ENCODE measurements around the gene MTRF1. TPM values are rescaled to one million over a fixed set of nuclear protein-coding genes. Genes with fewer than 3 reads are reported as not detected.

MTRF1 gene
- total and polyA plus RNA-seq, 2 of the 4 experiments (the other 2 are of a cell fraction): 9.7 to 12.4 TPM

- TF ChIP-seq BHLHE40 (IDR thresholded peaks at IDR 0.05; ENCODE audit: low read depth, low read length) (peak; percentile 87), FOS (IDR thresholded peaks at IDR 0.05; ENCODE audit: low read depth, low read length) (no peak), MAFK (IDR thresholded peaks at IDR 0.05; ENCODE audit: low read depth, low read length) (no peak), MAZ (IDR thresholded peaks at IDR 0.05; ENCODE audit: borderline replicate concordance, low read depth, low read length) (peak; percentile 83; the same call in 1 of the 2 replicates)
These were observed at the start of gene MTRF1 (continued) for GRCh38 chr13:41263261-41263971.

GRCh38 chr13:41313117-41313516 is 49.7 kb upstream of the MTRF1 start:
- no peaks in the 10 kb centered on the region for H3K27me3 ChIP-seq (ENCODE audit: control insufficient read depth, insufficient read depth, low read length)
- no peak overlapping the region for H2BK20ac ChIP-seq (ENCODE audit: low read depth, low read length)
- in situ Hi-C loops (cut with MboI; ENCODE audit: low sequenced_read_pairs) (loop anchor here (25.0 kb wide), 1 partner anchor 226 kb away; no protein-coding TSS in a partner anchor), intact Hi-C loops (cut with micrococcal nuclease) (loop anchor here (1.0 to 5.0 kb wide), 2 partner anchors 89 to 251 kb away; partner anchors contain the start of gene WBP4), dilution Hi-C loops (cut with HindIII; ENCODE audit: low sequenced_read_pairs, unreplicated experiment) (no loop called here)
- H2BK5ac ChIP-seq (ENCODE audit: low read depth, low read length, poor library complexity, severe bottlenecking): no peak overlapping the region
- no peak overlapping the region for H2AFZ ChIP-seq (replicated peaks; ENCODE audit: low read length, poor library complexity)
- H2BK15ac ChIP-seq (ENCODE audit: low read depth, low read length): no peak overlapping the region
- DNase-seq: no peak
- peak overlapping the region; percentile 23; the same call in 1 of the 2 replicates for H3K4me3 ChIP-seq (ENCODE audit: insufficient read depth, low read depth, low read length)
- H3K4me1 ChIP-seq (ENCODE audit: control insufficient read depth, insufficient read depth, low read length): peaks cover 8% of the 10 kb centered on the region
- ATAC-seq (ENCODE audit: low read depth): no peak
- H4K5ac ChIP-seq (ENCODE audit: low read depth, low read length): no peak overlapping the region
- ChIA-PET POLR2A (ENCODE audit: unreplicated experiment) (no interaction called here), CTCF (no interaction called here)
- H3K9me1 ChIP-seq (ENCODE audit: insufficient read depth, low read length): peaks cover 8% of the 10 kb centered on the region
- peak overlapping the region; percentile 54 for H3K4me2 ChIP-seq (ENCODE audit: low read depth, low read length)
- H3K18ac ChIP-seq (ENCODE audit: low read depth, low read length): no peak overlapping the region
- no peak overlapping the region; the same call in 1 of the 2 replicates for H3K4ac ChIP-seq (ENCODE audit: low read depth, low read length)
- H3K56ac ChIP-seq (ENCODE audit: extremely low read depth, insufficient read depth, low read length): no peak overlapping the region
- H3K27ac ChIP-seq (ENCODE audit: insufficient read depth, low read length): no peak overlapping the region
- peak overlapping the region; percentile 62 for H3K9ac ChIP-seq (ENCODE audit: low read depth, low read length)
- H3K9me3 ChIP-seq (ENCODE audit: control insufficient read depth, insufficient read depth, low read length): no peaks in the 10 kb centered on the region
- H4K91ac ChIP-seq (ENCODE audit: insufficient read depth, low read depth, low read length): no peak overlapping the region
- WGBS, 2 experiments (ENCODE audit: extremely low coverage in 2 of 2, insufficient read length in 1 of 2): no CpG with 5 or more reads among the region's 5 CpGs
- no peak overlapping the region for H2AK5ac ChIP-seq (ENCODE audit: low read depth, low read length)
- no peak overlapping the region for H2BK120ac ChIP-seq (ENCODE audit: low read depth, low read length)
- H4K8ac ChIP-seq (ENCODE audit: low read depth in 2 of 2, low read length in 2 of 2): no peak overlapping the region
- peaks cover 31% of the 10 kb centered on the region for H4K20me1 ChIP-seq (ENCODE audit: insufficient read depth, low read length)
- no TSS peak for BruUV-seq (replicated peaks)
- H2AK9ac ChIP-seq (replicated peaks; ENCODE audit: low read depth, low read length, poor library complexity): no peak overlapping the region
- 0 out of 2 replicates have a peak overlapping the region, but pooled peaks have one; percentile 48 for H3K14ac ChIP-seq (replicated peaks; ENCODE audit: low read depth, low read length)
- H3K79me1 ChIP-seq (ENCODE audit: low read depth in 1 of 2, low read length in 2 of 2): peaks cover 5 to 43% of the 10 kb centered on the region in 2 experiments; a peak in 3 of 4 replicates
- H3K36me3 ChIP-seq (ENCODE audit: control insufficient read depth, insufficient read depth, low read length): no peaks in the 10 kb centered on the region; the same call in 1 of the 2 replicates
- H3K23ac ChIP-seq (ENCODE audit: low read depth, low read length): peak overlapping the region; percentile 62; the same call in 1 of the 2 replicates
- TF ChIP-seq CTCF (conservative IDR thresholded peaks at IDR 0.05; ENCODE audit: low read depth, low read length): no peak
- no peak for TF ChIP-seq SMC3 (IDR thresholded peaks at IDR 0.05; ENCODE audit: low read depth, low read length)
- no peak for TF ChIP-seq MXI1 (IDR thresholded peaks at IDR 0.05; ENCODE audit: borderline replicate concordance, low read depth, low read length)
- no peak for TF ChIP-seq POLR2A (IDR thresholded peaks at IDR 0.05; ENCODE audit: low read depth, low read length)
- TF ChIP-seq MAZ (IDR thresholded peaks at IDR 0.05; ENCODE audit: borderline replicate concordance, low read depth, low read length): no peak
- TF ChIP-seq RFX5 (IDR thresholded peaks at IDR 0.05; ENCODE audit: low read depth, low read length): no peak
- no peak for TF ChIP-seq CEBPB (IDR thresholded peaks at IDR 0.05; ENCODE audit: low read depth, low read length)
- no peak for TF ChIP-seq RCOR1 (IDR thresholded peaks at IDR 0.05; ENCODE audit: insufficient replicate concordance, low read length)
- TF ChIP-seq FOS (IDR thresholded peaks at IDR 0.05; ENCODE audit: low read depth, low read length): no peak
- no peak for TF ChIP-seq NFE2L2 (IDR thresholded peaks at IDR 0.05; ENCODE audit: low read depth, low read length)
- no peak for TF ChIP-seq USF2 (IDR thresholded peaks at IDR 0.05; ENCODE audit: low read depth, low read length)
- no peak for TF ChIP-seq BHLHE40 (IDR thresholded peaks at IDR 0.05; ENCODE audit: low read depth, low read length)
- TF ChIP-seq RAD21 (IDR thresholded peaks at IDR 0.05; ENCODE audit: low read length): no peak

Measured in IMR-90 (cell line).